IMR-90 (cell line): Measurements from ENCODE around the gene DIAPH2. TPM values are rescaled to one million over a fixed set of nuclear protein-coding genes. Genes with fewer than 3 reads are reported as not detected.

Source experiments
- ATAC-seq: fragments of 200-7000 bp; cut with Tn5 transposase; 2 replicates; pipeline ENCODE4 v1.9.1; 2020; ENCODE audit warnings: low read depth, mild to moderate bottlenecking, moderate library complexity
- BruUV-seq: library from RNA; stranded (reverse); fragments of 400-500 nt; replicated peaks from 2 replicates; lab custom pipeline; 2021; lab: Mats Ljungman, UMichigan
- CTCF ChIA-PET: fragments of 300-600 bp; formaldehyde crosslinking; extraction: SDS; loops from one replicate; lab custom pipeline; 2021; ENCODE audit warnings: antibody characterized with exemption; lab: Yijun Ruan, JAX
- POLR2A ChIA-PET: fragments of 300-600 bp; sonication (Branson Sonifier 250); formaldehyde crosslinking; loops from one replicate; lab custom pipeline; 2022; ENCODE audit warnings: antibody characterized with exemption; ENCODE audit not compliant: unreplicated experiment; lab: Charles Lee
- DNase-seq: peaks from one replicate; pipeline ENCODE4 v3.0.0; 2013
- H2AFZ ChIP-seq: replicated peaks from 2 replicates; pipeline ENCODE3; 2013; ENCODE audit warnings: low read length, mild to moderate bottlenecking; ENCODE audit not compliant: poor library complexity
- H2AK5ac ChIP-seq: 2 replicates; pipeline ENCODE4 v1.6.1; 2013; ENCODE audit warnings: low read depth, low read length, inconsistent platforms
- H2AK9ac ChIP-seq: replicated peaks from 2 replicates; pipeline ENCODE3; 2013; ENCODE audit warnings: mild to moderate bottlenecking, low read depth, low read length, moderate library complexity; ENCODE audit not compliant: poor library complexity
- H2BK120ac ChIP-seq: 2 replicates; pipeline ENCODE4 v1.6.1; 2013; ENCODE audit warnings: low read depth, low read length, inconsistent platforms
- H2BK15ac ChIP-seq: 3 replicates; pipeline ENCODE4 v1.6.1; 2013; ENCODE audit warnings: low read depth, low read length, inconsistent platforms
- H2BK20ac ChIP-seq: 2 replicates; pipeline ENCODE4 v1.6.1; 2013; ENCODE audit warnings: low read depth, mild to moderate bottlenecking, inconsistent platforms, low read length, moderate library complexity
- H2BK5ac ChIP-seq: 2 replicates; pipeline ENCODE4 v1.6.1; 2013; ENCODE audit warnings: mild to moderate bottlenecking, low read depth, low read length, inconsistent platforms; ENCODE audit not compliant: poor library complexity, severe bottlenecking
- H3K14ac ChIP-seq: replicated peaks from 2 replicates; pipeline ENCODE4 v1.6.1; 2013; ENCODE audit warnings: low read depth, low read length, inconsistent platforms
- H3K18ac ChIP-seq: 2 replicates; pipeline ENCODE4 v1.6.1; 2013; ENCODE audit warnings: low read depth, low read length, control low read depth
- H3K23ac ChIP-seq: 2 replicates; pipeline ENCODE4 v1.6.1; 2013; ENCODE audit warnings: low read depth, low read length, inconsistent platforms
- H3K27ac ChIP-seq: 2 replicates; pipeline ENCODE4 v1.5.1; 2013; ENCODE audit warnings: mild to moderate bottlenecking, control low read depth, low read length; ENCODE audit not compliant: insufficient read depth
- H3K27me3 ChIP-seq: 2 replicates; pipeline ENCODE4 v1.6.1; 2013; ENCODE audit warnings: low read length; ENCODE audit not compliant: control insufficient read depth, insufficient read depth
- H3K36me3 ChIP-seq: 2 replicates; pipeline ENCODE4 v1.6.1; 2013; ENCODE audit warnings: low read length, mixed read lengths; ENCODE audit not compliant: control insufficient read depth, insufficient read depth
- H3K4ac ChIP-seq: 2 replicates; pipeline ENCODE4 v1.6.1; 2013; ENCODE audit warnings: low read depth, low read length, inconsistent platforms
- H3K4me1 ChIP-seq: 2 replicates; pipeline ENCODE4 v1.6.1; 2013; ENCODE audit warnings: low read length, mixed read lengths; ENCODE audit not compliant: control insufficient read depth, insufficient read depth
- H3K4me2 ChIP-seq: 2 replicates; pipeline ENCODE4 v1.6.1; 2013; ENCODE audit warnings: low read depth, mild to moderate bottlenecking, control low read depth, low read length, moderate library complexity
- H3K4me3 ChIP-seq: 2 replicates; pipeline ENCODE4 v1.5.1; 2013; ENCODE audit warnings: low read depth, mild to moderate bottlenecking, control low read depth, low read length, moderate library complexity; ENCODE audit not compliant: insufficient read depth
- H3K56ac ChIP-seq: 2 replicates; pipeline ENCODE4 v1.6.1; 2013; ENCODE audit warnings: low read length, inconsistent platforms; ENCODE audit not compliant: insufficient read depth; ENCODE audit errors: extremely low read depth
- H3K79me1 ChIP-seq, 2 experiments: 2 replicates each; pipeline ENCODE4 v1.6.1; 2013; ENCODE audit warnings: low read length in 2 of 2, inconsistent platforms in 1 of 2, low read depth in 1 of 2
- H3K9ac ChIP-seq: 2 replicates; pipeline ENCODE4 v1.6.1; 2013; ENCODE audit warnings: low read depth, low read length, control low read depth
- H3K9me1 ChIP-seq: 2 replicates; pipeline ENCODE4 v1.6.1; 2013; ENCODE audit warnings: low read length, inconsistent platforms; ENCODE audit not compliant: insufficient read depth
- H3K9me3 ChIP-seq: 2 replicates; pipeline ENCODE4 v1.6.1; 2013; ENCODE audit warnings: low read length; ENCODE audit not compliant: control insufficient read depth, insufficient read depth
- H4K20me1 ChIP-seq: 2 replicates; pipeline ENCODE4 v1.6.1; 2013; ENCODE audit warnings: low read length, inconsistent platforms; ENCODE audit not compliant: insufficient read depth
- H4K5ac ChIP-seq: 2 replicates; pipeline ENCODE4 v1.6.1; 2013; ENCODE audit warnings: mild to moderate bottlenecking, low read depth, low read length, control low read depth
- H4K8ac ChIP-seq, 2 experiments: 2 replicates each; pipeline ENCODE4 v1.6.1; 2013; ENCODE audit warnings: low read depth in 2 of 2, low read length in 2 of 2, control low read depth in 1 of 2, inconsistent platforms in 1 of 2
- H4K91ac ChIP-seq: 2 replicates; pipeline ENCODE4 v1.6.1; 2013; ENCODE audit warnings: low read depth, low read length, inconsistent platforms; ENCODE audit not compliant: insufficient read depth
- CHD1 ChIP-seq: IDR thresholded peaks from 2 replicates; pipeline ENCODE4 v1.6.1; 2012; ENCODE audit warnings: low read depth, low read length, improper control_type of control experiment
- ELK1 ChIP-seq: fragments of 150-350 bp; IDR thresholded peaks from 2 replicates; pipeline ENCODE4 v1.6.1; 2016; ENCODE audit warnings: low read depth, mild to moderate bottlenecking, low read length, moderate library complexity, borderline replicate concordance
- MXI1 ChIP-seq: IDR thresholded peaks from 2 replicates; pipeline ENCODE4 v1.6.1; 2012; ENCODE audit warnings: low read depth, mild to moderate bottlenecking, low read length, moderate library complexity, borderline replicate concordance
- NFE2L2 ChIP-seq: fragments of 150-350 bp; IDR thresholded peaks from 2 replicates; pipeline ENCODE4 v1.6.1; 2016; ENCODE audit warnings: low read depth, mild to moderate bottlenecking, low read length
- POLR2A ChIP-seq: IDR thresholded peaks from 2 replicates; pipeline ENCODE4 v1.6.1; 2012; ENCODE audit warnings: mild to moderate bottlenecking, low read depth, low read length
- WGBS, 2 experiments: methylation state at CpG; one replicate each; pipeline versions ENCODE4 v1.1.5 to v1.1.7; 2013; ENCODE audit warnings: missing lambda C conversion rate in 2 of 2; ENCODE audit not compliant: insufficient read length in 1 of 2; ENCODE audit errors: extremely low coverage in 2 of 2; 5-methylcytosine and 5-hydroxymethylcytosine counted together
- dilution Hi-C: fragments of 300-500 bp; cut with HindIII; formaldehyde crosslinking; loops from one replicate; pipeline ENCODE4 v1.14.3; 2018; ENCODE audit warnings: low sequenced_read_pairs; ENCODE audit not compliant: unreplicated experiment
- in situ Hi-C: fragments of 300-500 bp; cut with MboI; formaldehyde crosslinking; loops from 3 replicates; pipeline ENCODE4 v1.14.3; 2019; ENCODE audit warnings: low sequenced_read_pairs, inconsistent platforms, mixed read lengths
- intact Hi-C: fragments of 100-400 bp; cut with micrococcal nuclease; formaldehyde crosslinking; loops from 2 replicates; pipeline ENCODE4 v1.10.0; 2022
- polyA plus RNA-seq, 3 experiments: library from polyadenylated mRNA; depleted of rRNA; stranded (reverse); fragments of >200 nt; gene quantifications; 2 replicates each; pipeline ENCODE4 v1.2.3, GENCODE V29; 2012; ENCODE audit warnings: low replicate concordance in 1 of 3
- total RNA-seq: library from RNA; depleted of rRNA; stranded (reverse); fragments of >200 nt; gene quantifications from 2 replicates; pipeline ENCODE4 v1.2.3, GENCODE V29; 2012
- TF ChIP-seq, protein P1 (sequence below): fragments of 150-350 bp; IDR thresholded peaks from 2 replicates; pipeline ENCODE4 v1.6.1; 2017; ENCODE audit warnings: mild to moderate bottlenecking, antibody characterized with exemption, low read length, low read depth

DIAPH2 gene
- total and polyA plus RNA-seq, 2 of the 4 experiments (the other 2 are of a cell fraction) = 3.6 to 19.9 TPM

GRCh38 chrX:96655947-96656623 lies 28.6 kb upstream of the DIAPH2 start:
- Histone ChIP-seq H3K9ac (no peak overlapping the region), H2AFZ (no peak overlapping the region), H4K20me1 (no peaks in the 10 kb centered on the region), H3K56ac (no peak overlapping the region), H3K18ac (no peak overlapping the region), H3K4me3 (no peak overlapping the region), H2BK120ac (no peak overlapping the region), H3K4ac (no peak overlapping the region), H3K23ac (no peak overlapping the region), H2BK5ac (no peak overlapping the region), H3K36me3 (no peaks in the 10 kb centered on the region), H4K8ac (no peak overlapping the region), H3K4me2 (no peak overlapping the region), H2AK9ac (no peak overlapping the region), H2BK20ac (no peak overlapping the region), H4K91ac (no peak overlapping the region), H3K9me3 (no peaks in the 10 kb centered on the region), H3K14ac (no peak overlapping the region), H4K5ac (no peak overlapping the region), H3K4me1 (no peaks in the 10 kb centered on the region), H3K79me1 (no peaks in the 10 kb centered on the region), H3K27ac (no peak overlapping the region), H3K9me1 (no peaks in the 10 kb centered on the region), H2BK15ac (no peak overlapping the region), H3K27me3 (peaks cover 2% of the 10 kb centered on the region), H2AK5ac (no peak overlapping the region)
- CTCF ChIA-PET = no interaction called here
- dilution Hi-C loops = no loop called here
- intact Hi-C loops = no loop called here
- WGBS, 2 experiments = 88% methylated on average over 4 of the region's 20 CpGs; no CpG with 5 or more reads in 1 of the 2 experiments
- BruUV-seq = no TSS peak
- TF ChIP-seq, protein P1, sequence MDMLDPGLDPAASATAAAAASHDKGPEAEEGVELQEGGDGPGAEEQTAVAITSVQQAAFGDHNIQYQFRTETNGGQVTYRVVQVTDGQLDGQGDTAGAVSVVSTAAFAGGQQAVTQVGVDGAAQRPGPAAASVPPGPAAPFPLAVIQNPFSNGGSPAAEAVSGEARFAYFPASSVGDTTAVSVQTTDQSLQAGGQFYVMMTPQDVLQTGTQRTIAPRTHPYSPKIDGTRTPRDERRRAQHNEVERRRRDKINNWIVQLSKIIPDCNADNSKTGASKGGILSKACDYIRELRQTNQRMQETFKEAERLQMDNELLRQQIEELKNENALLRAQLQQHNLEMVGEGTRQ = no peak
- TF ChIP-seq CHD1 (no peak), NFE2L2 (no peak), ELK1 (no peak), POLR2A (no peak), MXI1 (no peak)
- in situ Hi-C loops = no loop called here
- ATAC-seq (no peak), DNase-seq (no peak)
- POLR2A ChIA-PET = no interaction called here
